Rectal smooth muscle tissue (tissue), 1 donor: ENCODE results near the gene APOC1.
A peak's percentile ranks its signal among the peaks of the same experiment; 100 is the strongest.

Experiments used
- H3K27ac ChIP-seq: one replicate; pipeline ENCODE4 v1.7.0; 2013; ENCODE audit warnings: low read depth, low read length, inconsistent platforms
- H3K27me3 ChIP-seq: one replicate; pipeline ENCODE4 v1.7.0; 2013; ENCODE audit warnings: low read length; ENCODE audit not compliant: control insufficient read depth, insufficient read depth
- H3K36me3 ChIP-seq: one replicate; pipeline ENCODE4 v1.7.0; 2013; ENCODE audit warnings: low read length; ENCODE audit not compliant: control insufficient read depth, insufficient read depth
- H3K4me1 ChIP-seq: one replicate; pipeline ENCODE4 v1.7.0; 2013; ENCODE audit warnings: low read length; ENCODE audit not compliant: control insufficient read depth, insufficient read depth
- H3K4me3 ChIP-seq: one replicate; pipeline ENCODE4 v1.7.0; 2013; ENCODE audit warnings: low read length
- H3K9ac ChIP-seq: one replicate; pipeline ENCODE4 v1.7.0; 2013; ENCODE audit warnings: low read length

The APOC1 gene

DNA sequence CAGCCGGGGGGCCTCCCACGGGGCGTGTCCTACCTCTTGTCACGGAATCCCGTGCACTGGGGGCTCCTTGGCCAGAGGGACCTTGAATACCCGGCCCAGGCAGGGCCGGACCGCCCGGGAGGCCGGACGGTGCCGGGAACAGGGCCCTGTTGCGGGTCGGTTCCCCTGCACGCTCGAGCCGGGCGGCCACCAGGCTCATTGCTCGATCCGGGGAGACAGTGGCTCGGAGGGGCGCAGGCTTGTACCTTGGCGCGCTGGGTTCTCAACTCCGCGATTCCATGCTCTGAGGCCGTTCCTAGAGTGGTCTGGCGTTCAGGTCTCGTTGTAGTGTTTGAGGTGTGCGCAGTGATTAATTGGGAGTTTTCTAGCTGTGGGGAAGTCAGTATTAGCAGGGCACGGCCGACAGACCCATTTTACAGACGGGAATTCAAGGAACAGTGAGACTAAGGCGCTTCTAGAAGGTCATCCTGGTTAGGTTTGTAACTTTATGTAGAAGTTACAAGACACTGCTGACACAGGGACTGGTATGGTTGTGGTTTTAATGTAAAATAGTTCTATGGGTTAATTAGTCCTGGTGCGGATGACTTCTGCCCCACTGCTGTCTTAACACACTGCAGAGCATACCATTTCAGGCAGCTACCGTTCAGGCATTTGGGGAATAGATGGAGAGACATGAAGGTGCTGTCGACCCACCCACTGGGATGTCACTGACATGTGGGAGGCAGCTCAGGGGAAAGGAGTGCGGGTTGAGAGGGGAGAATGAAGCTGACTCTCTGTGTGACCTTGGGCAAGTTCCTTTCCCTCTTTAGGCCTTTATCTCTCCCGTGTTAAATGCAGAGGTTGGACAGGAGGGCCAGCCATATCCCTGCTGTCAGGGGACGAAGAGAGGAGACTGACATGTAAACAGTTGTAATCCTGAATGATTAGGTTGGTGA, 41.4 kb downstream of the APOC1 start:
- H3K27me3 ChIP-seq = no peaks in the 10 kb centered on the region
- peaks cover 5% of the 10 kb centered on the region for H3K36me3 ChIP-seq
- H3K27ac ChIP-seq = peak overlapping the region; percentile 73
- H3K4me1 ChIP-seq = peaks cover 8% of the 10 kb centered on the region
- H3K9ac ChIP-seq = peak overlapping the region; percentile 84
- H3K4me3 ChIP-seq = peak overlapping the region; percentile 93

DNA sequence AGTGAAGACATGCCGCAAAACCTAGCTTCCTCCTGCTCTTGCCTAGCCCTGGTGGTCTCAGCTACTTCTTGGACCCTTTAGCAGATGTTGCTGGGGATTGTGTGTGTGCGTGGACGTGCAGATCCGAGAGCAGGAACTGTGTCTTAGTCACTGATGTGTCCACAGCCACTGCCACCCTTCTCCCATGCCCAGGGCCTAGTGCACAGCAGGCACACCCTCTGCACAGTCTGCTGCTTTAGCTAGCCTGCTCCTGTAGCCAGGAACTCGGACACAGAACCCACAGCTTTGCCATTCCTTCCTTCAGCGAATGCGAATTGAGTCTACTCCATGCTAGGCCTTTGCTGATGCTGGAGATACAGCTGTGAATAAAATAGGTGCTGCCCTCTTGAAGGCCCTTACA, 43.1 kb downstream of the APOC1 start:
- Histone ChIP-seq H3K9ac (no peak overlapping the region), H3K4me3 (no peak overlapping the region)

DNA sequence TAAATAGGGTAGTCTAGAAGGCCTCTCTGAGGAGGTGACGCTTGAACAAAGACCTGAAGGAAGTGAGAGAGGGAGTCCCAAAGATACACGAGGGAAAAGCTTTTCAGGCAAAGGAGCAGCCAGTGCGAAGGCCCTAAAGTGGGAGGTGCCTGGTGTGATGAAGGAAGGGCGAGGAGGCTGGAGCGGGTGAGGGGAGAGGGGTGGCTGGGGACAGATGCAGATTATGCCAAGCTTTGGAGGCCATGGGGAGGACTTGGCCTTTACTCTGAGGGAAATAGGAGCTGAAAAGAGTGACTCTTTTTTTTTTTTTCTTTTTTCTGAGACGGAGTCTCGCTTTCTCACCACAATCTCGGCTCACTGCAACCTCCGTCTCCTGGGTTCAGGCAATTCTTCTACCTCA, 43.7 kb downstream of the APOC1 start:
- Histone ChIP-seq H3K4me1 (peaks cover 8% of the 10 kb centered on the region), H3K4me3 (no peak overlapping the region), H3K9ac (no peak overlapping the region), H3K27ac (no peak overlapping the region), H3K36me3 (peaks cover 15% of the 10 kb centered on the region), H3K27me3 (no peaks in the 10 kb centered on the region)

More for the DNA sequence above, 43.1 kb downstream of the APOC1 start:
- Histone ChIP-seq H3K27me3 (no peaks in the 10 kb centered on the region), H3K4me1 (peaks cover 8% of the 10 kb centered on the region), H3K27ac (no peak overlapping the region), H3K36me3 (peaks cover 15% of the 10 kb centered on the region)

DNA sequence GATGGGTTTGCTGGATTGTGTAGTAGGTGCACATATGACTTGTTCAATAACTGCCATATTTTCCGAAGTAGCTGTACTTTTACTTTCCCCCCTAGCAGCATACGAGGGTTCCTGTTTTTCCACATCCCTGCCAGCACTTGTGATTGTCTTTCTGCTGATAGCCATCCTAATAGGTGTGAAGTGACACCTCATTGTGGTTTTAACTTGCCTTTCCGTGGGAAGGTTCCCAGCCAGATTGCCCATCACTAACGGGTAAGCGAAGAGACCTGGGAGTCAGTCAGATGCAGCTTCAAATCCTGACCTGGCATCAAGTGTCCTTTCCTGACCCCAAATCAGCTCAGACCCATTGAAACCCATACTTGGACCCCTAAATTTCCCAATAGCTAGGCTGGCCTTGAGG, 45.3 kb downstream of the APOC1 start:
- peaks cover 15% of the 10 kb centered on the region for H3K36me3 ChIP-seq
- H3K4me1 ChIP-seq = peaks cover 5% of the 10 kb centered on the region
- H3K9ac ChIP-seq = no peak overlapping the region
- H3K27ac ChIP-seq = no peak overlapping the region
- H3K4me3 ChIP-seq = no peak overlapping the region
- no peaks in the 10 kb centered on the region for H3K27me3 ChIP-seq

DNA sequence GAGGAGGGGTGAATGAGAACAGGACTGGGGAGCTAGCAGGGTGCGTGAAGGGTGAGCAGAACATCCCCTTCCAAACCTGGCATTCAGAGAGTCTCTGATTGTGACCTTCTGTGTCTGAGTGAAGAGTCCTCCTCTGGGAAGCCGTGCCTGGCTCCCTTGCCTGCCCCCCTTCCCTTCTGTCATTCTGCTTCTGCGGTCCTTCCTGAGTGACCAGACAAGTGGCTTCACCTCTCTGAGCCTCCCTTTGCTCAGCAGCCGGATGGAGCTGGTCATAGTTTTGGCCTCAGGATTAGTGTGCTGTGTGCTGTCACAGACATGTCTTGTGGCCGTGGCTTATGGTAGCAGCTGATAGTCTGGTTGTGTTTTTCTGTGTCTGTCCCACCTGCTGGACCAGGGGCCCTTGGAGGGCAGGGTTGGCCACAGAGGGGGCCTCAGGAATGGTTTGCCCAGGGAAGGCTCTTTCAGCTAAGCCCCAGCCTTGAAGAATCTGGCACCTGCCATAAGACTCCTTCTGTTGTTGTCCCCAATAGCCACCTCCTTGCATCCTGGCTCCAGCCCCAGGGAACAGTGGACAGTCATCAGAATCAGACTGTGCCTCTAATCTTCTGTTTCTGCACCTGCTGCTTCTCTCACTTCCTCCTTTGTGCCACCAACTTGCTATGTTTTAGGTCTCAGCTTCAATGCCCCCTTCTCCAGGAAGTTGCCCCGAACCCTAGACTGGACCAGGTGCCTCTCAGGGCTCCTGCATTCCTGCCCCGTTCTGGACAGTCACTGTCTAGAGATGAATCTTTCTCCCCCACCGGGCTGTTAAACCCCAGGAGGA, 46.7 kb downstream of the APOC1 start:
- Histone ChIP-seq H3K4me1 (peaks cover under 1% of the 10 kb centered on the region), H3K27me3 (no peaks in the 10 kb centered on the region), H3K9ac (no peak overlapping the region), H3K36me3 (peaks cover 15% of the 10 kb centered on the region), H3K27ac (no peak overlapping the region), H3K4me3 (no peak overlapping the region)

DNA sequence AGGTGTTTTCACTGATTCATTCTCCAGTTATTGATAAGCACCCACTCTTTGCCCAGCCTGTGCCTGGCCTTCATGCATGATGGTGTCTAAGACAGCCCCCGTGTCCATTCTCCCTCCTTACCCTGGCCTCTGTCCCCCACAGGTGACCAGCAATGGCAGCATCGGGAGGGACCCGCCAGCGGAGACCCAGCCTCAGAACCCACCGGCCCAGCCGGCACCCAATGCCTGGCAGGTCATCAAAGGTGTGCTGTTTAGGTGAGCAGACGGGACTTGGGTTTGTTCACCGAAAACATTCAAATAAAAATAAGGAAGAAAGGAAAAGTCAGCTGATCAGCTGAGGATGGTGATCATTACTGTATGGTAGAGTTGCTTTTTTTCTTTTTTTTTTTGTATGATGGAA, 47.4 kb downstream of the APOC1 start:
- Histone ChIP-seq H3K27me3 (no peaks in the 10 kb centered on the region), H3K36me3 (peaks cover 15% of the 10 kb centered on the region), H3K4me1 (no peaks in the 10 kb centered on the region), H3K27ac (no peak overlapping the region), H3K4me3 (no peak overlapping the region), H3K9ac (no peak overlapping the region)

DNA sequence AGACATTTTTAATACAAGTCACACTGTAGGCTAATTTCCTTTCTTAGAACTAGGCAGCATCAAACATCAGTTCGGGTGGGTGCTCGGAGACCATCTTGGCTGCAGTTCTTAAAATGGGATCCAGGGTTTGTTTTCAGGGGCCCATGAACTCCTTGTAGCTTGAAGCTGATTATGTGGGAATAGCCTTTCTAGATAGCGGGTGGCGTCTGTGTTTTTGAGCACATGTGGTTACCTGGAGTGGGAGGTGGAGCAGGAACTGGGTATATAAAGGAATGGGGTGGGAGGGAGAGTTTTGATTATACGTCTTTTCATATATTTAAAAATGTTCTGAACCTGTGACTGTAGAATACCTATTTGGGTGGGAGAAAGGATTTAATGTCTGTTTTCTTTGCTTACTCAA, 53.7 kb downstream of the APOC1 start:
- Histone ChIP-seq H3K27me3 (no peaks in the 10 kb centered on the region), H3K4me1 (no peaks in the 10 kb centered on the region), H3K9ac (no peak overlapping the region), H3K27ac (no peak overlapping the region), H3K36me3 (peaks cover 5% of the 10 kb centered on the region), H3K4me3 (no peak overlapping the region)

DNA sequence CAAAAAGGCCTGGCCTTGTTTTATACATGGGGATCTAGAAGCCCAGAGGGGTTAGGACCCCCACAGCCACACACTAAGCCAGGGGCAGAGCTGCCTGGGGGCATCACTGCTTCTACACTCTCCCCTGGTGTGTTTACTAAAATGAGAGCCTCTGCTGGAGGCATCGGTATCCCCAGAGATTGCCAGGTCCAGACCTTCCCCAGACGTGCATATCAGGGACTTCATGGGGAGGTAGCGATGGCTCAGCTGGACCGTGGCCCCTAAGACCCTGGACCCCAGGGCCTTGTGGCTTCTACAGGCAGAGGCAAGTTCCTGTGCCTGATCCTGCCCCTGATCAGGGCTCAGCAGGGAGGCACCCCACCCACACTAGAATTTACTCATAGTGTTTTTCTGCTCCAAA, 54.3 kb downstream of the APOC1 start:
- Histone ChIP-seq H3K36me3 (peaks cover 5% of the 10 kb centered on the region), H3K9ac (no peak overlapping the region), H3K27ac (no peak overlapping the region), H3K4me3 (no peak overlapping the region), H3K27me3 (no peaks in the 10 kb centered on the region), H3K4me1 (no peaks in the 10 kb centered on the region)
